Hematopoietic multipotent progenitor cell treated with erythropoietin and hydrocortisone succinate and interleukin-3 and kit ligand, for 6 days (in vitro differentiated cells): ENCODE data around the gene ZNF274.
"Not testable (repeated sequence)": the region's sequence is repeated elsewhere in the genome, so short reads cannot be mapped to it uniquely, and the experiment has no call there.

Experiments used
- DNase-seq: peaks from one replicate; pipeline ENCODE4 v3.0.0-alpha.2; 2015

ZNF274 gene

DNA sequence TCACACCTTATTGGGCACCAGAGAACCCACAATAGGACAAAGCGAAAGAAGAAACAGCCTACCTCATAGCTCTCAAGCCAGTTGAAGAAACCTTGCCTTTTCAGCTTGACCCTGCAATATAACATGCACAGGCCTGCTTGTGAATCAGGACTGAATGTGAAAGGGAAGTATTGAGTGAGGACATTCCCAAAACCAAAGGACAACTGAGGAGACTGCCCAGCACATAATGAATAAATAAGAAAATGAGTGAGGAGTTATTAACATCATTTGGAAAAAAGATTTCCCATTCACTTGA lies 30.2 kb downstream of the ZNF274 start:
- no peak for DNase-seq

DNA sequence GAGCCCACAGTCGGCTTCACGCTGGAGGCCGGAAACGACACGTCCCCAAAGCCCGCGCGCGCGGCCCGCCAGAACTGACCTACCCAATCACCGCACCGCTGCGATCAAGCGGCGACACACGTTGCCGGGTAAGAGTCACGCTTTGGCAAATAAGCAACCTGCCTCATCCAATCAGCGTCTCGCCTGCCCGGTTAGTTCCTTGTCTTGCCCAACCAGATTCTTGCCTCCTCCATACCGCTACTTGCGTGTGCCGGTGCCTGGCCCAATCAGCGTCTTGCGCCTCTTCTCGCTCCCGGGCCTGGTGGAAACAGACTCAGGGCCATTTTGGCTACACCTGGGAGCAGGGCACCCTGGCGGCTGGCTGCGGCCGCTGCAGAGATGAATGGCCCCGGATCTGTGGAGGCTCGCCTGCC lies 34.2 kb downstream of the ZNF274 start:
- no peak for DNase-seq

DNA sequence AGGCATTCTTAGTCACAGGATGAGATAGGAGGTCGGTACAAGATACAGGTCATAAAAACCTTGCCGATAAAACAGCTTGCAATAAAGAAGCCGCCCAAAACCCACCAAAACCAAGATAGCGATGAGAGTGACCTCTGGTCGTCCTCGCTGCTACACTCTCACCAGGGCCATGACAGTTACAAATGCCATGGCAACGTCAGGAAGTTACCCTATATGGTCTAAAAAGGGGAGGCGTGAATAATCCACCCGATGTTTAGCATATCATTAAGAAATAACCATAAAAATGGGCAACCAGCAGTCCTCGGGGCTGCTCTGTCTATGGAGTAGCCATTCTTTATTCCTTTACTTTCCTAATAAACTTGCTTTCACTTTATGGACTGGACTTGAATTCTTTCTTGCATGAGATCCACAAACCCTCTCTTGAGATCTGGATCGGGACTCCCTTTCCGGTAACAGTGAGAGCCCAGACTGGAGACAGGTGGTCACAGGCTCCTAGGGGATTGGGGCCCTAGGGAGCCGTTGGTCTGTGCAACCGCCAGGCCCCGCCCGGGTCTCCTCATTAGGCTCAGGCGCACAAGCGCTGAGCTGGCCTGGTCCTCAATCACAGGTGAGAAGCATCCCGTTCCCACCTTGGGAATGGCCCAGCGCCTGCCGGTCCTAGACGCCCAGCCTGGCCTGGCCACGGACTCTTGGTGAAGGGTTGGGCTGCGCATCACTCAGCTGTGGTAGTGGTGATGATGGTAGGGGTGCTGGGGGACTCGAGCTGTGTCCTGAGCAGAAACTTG lies 34.9 kb downstream of the ZNF274 start:
- no peak for DNase-seq

DNA sequence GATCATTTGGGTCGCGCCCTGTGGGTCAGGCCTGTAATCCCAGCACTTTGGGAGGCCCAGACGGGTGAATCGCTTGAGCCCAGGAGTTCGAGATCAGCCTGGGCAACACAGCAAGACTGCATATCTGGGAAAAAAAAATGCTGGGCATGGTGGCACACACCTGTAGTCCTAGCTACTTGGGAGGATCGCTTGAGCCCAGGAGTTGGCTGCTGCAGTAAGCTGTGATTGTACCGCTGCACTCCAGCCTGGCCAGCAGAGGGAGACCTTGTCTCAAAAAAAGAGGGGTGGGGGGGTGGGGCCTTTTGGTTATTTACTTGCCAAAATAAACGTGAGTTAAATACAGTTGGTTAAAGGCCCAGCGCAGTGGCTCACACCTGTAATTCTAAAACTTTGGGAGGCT lies 36.0 kb downstream of the ZNF274 start:
- DNase-seq = peak; percentile 48

DNA sequence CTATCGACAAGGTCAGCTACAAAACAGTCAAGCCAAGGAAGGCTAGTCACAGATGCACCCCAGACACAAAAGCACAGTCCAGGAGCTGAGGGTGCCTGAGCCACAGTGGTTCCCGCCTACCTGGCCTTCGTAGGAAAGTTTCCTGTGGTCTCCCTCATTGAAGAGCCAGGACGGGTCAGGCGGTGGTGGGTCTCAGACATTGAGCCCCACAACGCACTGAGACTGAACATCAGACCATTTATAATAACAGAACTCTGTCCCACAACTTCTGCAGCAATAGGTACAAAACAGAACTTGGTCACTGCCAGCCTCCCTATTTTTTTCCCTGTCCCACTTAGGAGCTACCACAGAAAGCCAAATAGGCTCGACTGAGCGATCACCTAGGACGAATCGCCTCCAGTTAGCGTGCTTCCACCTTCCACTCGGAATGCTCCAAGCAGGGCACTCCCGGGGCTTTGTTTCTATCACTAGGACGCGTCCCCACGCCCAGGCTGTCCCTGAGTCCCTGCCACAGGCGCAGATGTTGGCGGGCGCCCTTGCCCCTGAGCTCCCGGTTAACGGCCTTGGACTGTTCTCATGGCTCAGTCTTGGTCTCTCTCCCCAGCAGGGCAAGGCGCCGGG lies 45.2 kb downstream of the ZNF274 start:
- DNase-seq = no peak

DNA sequence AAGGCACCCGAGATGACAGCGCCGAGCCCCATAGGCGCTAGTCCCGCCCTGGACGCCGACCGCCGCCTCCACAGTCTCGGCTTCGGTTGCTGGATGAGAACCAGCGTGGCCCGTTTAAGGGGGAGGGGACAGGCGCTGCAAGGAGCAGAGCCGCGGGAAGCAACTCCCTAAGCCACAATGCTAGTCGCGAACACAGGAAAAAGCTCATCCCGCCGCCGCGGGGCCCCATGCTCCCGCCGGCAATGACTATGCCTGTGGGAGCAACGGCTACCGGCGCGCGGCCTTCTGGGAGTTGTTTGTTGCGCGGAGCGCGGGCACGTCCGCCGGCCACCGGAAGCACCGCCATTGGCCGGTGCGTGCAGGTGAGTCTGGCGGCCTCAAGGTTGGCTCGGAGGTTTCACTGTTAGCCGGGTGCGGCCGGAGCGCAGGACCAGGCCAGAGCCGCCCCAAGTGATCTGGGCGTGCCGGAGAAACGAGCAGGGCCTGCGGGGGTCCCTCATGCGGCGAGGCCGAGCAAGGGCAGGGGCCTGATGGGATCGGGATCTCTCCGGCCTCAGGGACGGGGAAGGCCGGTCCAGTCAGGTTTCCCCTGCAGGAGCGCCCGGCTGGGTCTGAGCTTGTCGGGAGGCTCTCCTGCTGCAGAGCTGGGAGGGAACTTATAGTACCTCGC lies 45.9 kb downstream of the ZNF274 start, which contains the start of gene ZNF544:
Gene ZNF544 (plus strand): TSS at position 330 of the 670 bp plus-strand sequence. CDS start 15,110 bp downstream, outside the sequence.
- DNase-seq = peak; percentile 84

DNA sequence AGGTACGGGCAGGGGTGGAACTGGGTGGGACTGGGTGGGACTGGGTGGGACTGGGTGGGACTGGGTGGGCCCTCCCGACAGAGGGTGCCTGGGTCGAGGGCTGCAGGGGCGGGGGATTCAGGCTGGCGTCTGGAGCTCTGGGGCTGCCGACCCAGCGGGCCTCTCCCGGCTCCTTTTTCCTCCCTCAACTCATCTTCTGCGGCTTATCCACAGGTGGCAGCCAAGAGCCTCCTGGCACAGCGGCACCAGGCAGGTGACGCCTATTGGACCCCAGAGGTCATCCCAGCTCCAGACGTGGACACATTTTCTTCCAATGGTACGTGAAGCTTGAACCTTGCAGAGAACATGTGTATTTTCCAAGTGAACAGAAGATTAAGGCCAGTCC lies 46.4 kb downstream of the ZNF274 start:
- peak; percentile 55 for DNase-seq

DNA sequence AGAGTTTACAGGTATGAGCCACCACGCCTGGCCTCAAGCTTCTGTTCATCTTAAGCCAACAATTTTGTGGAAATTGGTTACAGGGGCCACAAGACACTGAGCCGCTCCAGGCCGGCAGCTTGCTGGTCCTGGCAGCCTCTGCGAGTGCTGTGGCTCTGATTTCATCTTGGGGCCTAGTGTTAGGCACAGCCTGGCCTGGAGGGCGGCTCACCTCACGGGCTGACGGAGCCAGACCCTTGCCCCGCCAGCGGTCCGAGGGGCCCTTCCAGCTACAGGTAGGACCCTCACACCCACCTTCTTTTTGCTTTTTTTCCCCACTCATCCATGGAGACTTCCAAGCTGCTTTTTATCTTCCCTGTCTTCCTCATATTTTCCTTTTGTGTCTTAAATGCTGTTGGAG lies 54.5 kb downstream of the ZNF274 start:
- DNase-seq = no peak

DNA sequence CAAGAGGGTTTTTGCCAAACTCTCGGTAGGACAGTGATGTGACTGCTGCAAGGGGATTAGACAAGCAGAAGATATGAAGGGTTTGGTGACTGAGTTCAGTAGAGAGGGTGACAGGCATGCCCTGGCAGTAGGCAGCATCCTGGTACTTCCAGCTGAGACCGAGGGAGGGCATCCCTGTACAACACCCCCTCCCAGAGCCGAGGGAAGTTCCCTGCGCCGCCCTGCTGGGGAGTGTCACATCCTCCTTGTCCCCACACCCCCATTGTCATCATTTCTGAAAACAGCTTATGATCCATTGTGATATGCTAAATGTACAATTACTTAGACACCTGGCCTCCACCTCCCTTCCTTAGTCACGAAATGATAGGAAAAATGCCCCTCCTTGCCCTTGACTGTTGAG lies 60.5 kb downstream of the ZNF274 start:
- no peak for DNase-seq

DNA sequence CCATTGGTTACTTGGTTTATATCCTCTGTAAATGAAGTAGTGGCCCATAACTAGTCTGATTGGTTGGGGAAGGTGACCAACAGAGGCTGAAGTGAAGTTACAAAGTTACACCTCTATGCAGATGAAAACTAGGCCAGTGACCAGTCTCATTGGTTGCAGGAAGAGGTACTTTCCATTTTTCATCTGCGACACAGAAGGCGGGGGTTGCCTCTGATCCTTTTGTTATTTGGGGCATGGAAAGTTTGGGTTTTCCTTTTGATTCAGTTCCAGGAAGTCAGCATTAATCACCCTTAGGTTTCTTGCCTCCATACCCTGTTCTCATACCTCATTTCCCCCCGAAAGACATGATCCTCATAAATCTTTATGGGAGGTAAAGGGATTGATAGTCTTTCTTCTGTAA lies 66.0 kb downstream of the ZNF274 start:
- DNase-seq = no peak

DNA sequence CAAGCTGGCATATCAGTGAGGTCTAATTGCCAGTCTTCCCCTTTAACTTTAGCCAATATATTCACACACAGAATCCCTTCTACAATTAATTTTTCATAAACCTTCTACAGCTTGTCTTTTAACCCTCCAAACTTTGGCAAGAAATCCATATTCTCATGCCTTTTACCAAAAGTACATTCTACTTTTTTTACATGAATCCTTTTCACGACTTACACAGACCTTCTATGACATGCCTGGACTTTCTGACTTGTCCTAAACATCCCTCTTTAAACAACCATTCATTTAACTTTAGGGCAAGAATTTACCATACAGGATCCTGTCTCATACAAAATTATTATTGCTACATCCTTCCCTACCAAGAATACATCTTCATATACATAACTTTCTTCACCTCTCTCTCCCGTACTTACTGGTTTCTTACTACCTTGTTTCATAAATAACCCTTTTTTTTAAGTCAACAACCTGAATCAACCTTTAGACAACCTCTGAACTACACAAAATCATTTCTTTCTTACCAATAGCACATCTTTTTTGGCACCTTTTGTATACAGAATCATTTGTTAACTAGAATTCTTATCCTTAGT lies 69.3 kb downstream of the ZNF274 start:
- DNase-seq = peak; percentile 23

DNA sequence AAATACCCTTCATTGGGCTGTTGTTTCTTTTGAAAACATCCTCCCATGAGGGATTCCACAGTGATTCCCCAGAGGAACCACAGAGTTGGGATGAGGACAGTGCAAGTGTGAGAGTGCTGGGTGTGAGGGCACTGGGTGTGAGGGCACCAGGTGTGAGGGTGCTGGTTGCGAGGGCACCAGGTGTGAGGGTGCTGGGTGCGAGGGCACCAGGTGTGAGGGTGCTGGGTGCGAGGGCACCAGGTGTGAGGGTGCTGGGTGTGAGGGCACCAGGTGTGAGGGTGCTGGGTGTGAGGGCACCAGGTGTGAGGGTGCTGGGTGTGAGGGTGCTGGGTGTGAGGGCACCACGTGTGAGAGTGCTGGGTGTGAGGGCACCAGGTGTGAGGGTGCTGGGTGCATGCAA lies 75.4 kb downstream of the ZNF274 start:
- not testable (repeated sequence) for DNase-seq

DNA sequence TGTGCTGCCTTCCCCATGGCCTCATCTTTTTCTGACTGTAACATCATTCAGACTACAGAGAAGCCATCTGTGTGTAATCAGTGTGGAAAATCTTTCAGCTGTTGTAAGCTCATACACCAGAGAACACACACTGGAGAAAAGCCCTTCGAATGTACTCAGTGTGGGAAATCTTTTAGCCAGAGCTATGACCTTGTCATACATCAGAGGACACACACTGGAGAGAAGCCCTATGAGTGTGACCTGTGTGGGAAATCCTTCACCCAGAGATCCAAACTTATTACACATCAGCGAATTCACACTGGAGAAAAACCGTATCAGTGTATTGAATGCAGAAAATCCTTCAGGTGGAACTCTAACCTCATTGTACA lies 78.7 kb downstream of the ZNF274 start:
- DNase-seq = no peak

DNA sequence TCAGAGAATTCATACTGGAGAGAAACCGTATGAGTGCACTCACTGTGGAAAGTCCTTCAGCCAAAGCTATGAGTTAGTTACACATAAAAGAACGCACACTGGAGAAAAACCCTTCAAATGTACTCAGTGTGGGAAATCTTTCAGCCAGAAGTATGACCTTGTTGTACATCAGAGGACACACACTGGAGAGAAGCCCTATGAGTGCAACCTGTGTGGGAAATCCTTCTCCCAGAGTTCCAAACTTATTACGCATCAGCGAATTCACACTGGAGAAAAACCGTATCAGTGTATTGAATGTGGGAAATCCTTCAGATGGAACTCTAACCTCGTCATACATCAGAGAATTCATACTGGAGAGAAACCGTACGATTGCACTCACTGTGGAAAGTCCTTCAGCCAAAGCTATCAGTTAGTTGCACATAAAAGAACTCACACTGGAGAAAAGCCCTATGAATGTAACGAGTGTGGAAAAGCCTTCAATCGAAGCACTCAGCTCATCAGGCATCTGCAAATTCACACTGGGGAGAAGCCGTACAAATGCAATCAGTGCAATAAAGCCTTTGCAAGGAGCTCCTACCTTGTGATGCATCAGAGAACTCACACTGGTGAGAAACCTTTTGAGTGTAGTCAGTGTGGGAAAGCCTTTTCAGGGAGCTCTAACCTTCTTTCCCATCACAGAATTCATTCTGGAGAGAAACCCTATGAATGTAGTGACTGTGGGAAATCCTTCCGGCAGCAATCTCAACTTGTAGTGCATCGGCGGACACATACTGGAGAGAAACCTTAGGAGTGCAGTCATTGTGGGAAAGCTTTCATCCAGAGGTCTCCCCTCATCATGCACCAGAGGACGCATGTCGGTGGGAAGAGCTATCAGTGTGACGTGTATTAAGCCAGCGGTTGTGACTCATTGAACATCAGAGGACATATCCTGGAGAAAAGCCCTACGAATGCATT lies 79.4 kb downstream of the ZNF274 start:
- peak; percentile 15 for DNase-seq

DNA sequence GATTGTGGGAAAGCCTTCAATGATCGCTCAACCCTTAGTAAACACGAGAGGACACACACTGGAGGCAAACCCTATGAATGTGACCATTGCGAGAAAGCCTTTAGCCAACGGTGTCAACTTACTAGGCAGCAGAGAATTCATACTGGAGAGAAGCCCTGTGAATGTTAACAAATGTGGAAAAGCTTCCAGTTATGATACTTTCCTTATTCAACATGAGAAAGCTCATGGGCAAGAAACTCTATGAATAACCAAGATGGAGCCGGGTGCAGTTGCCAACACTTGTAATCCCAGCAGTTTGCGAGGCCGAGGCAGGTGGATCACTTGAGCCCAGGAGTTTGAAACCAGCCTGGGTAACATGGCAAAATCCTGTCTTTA lies 80.0 kb downstream of the ZNF274 start:
- no peak for DNase-seq
